Thyroid gland (tissue), 4 donors: ENCODE results near the gene CAMK1D. TPM values are rescaled to one million over a fixed set of nuclear protein-coding genes. Genes with fewer than 3 reads are reported as not detected.

Experiments used
- DNase-seq, 2 donors: peaks; one replicate each; pipeline ENCODE4 v3.0.0-alpha.2; 2019
- H3K27ac ChIP-seq, 3 donors: fragments of 200-600 bp; sonication (generic); 1 replicate in 2 of 3; 2 replicates in 1 of 3; pipeline ENCODE4 v1.5.1; 2016 to 2019; ENCODE audit warnings: mild to moderate bottlenecking in 1 of 3, moderate library complexity in 1 of 3
- H3K27me3 ChIP-seq: fragments of 200-600 bp; sonication (generic); one replicate; pipeline ENCODE4 v1.5.1; 2019
- H3K36me3 ChIP-seq, 2 donors: fragments of 200-600 bp; sonication (generic); one replicate each; pipeline ENCODE4 v1.5.1; 2016 to 2019
- H3K4me1 ChIP-seq, 2 donors: fragments of 200-600 bp; sonication (generic); one replicate each; pipeline ENCODE4 v1.5.1; 2017 to 2019
- H3K4me3 ChIP-seq, 3 donors: fragments of 200-600 bp; sonication (generic); replicated peaks in 1 of 3; 1 replicate in 2 of 3; 2 replicates in 1 of 3; pipeline ENCODE4 v1.5.1; 2016; ENCODE audit warnings: mild to moderate bottlenecking in 1 of 3
- H3K9me3 ChIP-seq: fragments of 200-600 bp; sonication (generic); one replicate; pipeline ENCODE4 v1.5.1; 2017
- CTCF ChIP-seq, 6 experiments: fragments of 200-600 bp in 3 of 6; fragments of 450-650 bp in 3 of 6; sonication (generic) in 3 of 6; IDR thresholded peaks; one replicate each; pipeline ENCODE4 v1.5.1; 2016 to 2019; ENCODE audit warnings: antibody characterized with exemption in 6 of 6, mild to moderate bottlenecking in 2 of 6, inconsistent platforms in 1 of 6, moderate library complexity in 1 of 6
- POLR2A ChIP-seq, 2 donors: fragments of 450-650 bp; IDR thresholded peaks; one replicate each; pipeline ENCODE4 v1.6.1; 2017; ENCODE audit warnings: antibody characterized with exemption in 2 of 2, mild to moderate bottlenecking in 2 of 2, moderate library complexity in 1 of 2
- WGBS, 2 donors: methylation state at CpG; one replicate each; pipeline ENCODE4 v1.1.5; 2017; 5-methylcytosine and 5-hydroxymethylcytosine counted together
- intact Hi-C: fragments of 100-400 bp; cut with DNase I; formaldehyde crosslinking; loops from one replicate; pipeline ENCODE4 v1.15.1; 2023
- total RNA-seq, 4 donors: library from RNA; depleted of rRNA; stranded (reverse); fragments of >200 nt; gene quantifications; one replicate each; pipeline ENCODE4 v1.2.3, GENCODE V29; 2016

Gene CAMK1D
- total RNA-seq, 4 donors from 2014 or later: 12.2 to 29.6 (median 17.4) TPM

- Histone ChIP-seq H3K27ac (no peak overlapping the region), H3K9me3 (no peaks in the 10 kb centered on the region), H3K27me3 (no peaks in the 10 kb centered on the region), H3K36me3 (no peaks in the 10 kb centered on the region), H3K4me1 (peaks cover 7 to 9% of the 10 kb centered on the region in 2 donors), H3K4me3 (no peak overlapping the region)
- DNase-seq: no peak
- no peak for TF ChIP-seq CTCF (IDR thresholded peaks at IDR 0.05)
- no peak for TF ChIP-seq POLR2A (IDR thresholded peaks at IDR 0.05)
- 68 to 79% methylated on average over 5 of the region's 5 CpGs for WGBS, 2 donors
- intact Hi-C loops: no loop called here
Measured at GRCh38 chr10:12509016-12509793, 159.9 kb downstream of the CAMK1D start.

- no peaks in the 10 kb centered on the region for H3K27me3 ChIP-seq
- no peak for DNase-seq
- no peaks in the 10 kb centered on the region for H3K9me3 ChIP-seq
- peaks cover 7 to 9% of the 10 kb centered on the region in 2 donors for H3K4me1 ChIP-seq
- WGBS, 2 donors: 91% methylated on average over 2 of the region's 2 CpGs
- no peaks in the 10 kb centered on the region for H3K36me3 ChIP-seq
- no peak overlapping the region for H3K27ac ChIP-seq
- no peak for TF ChIP-seq POLR2A (IDR thresholded peaks at IDR 0.05)
- TF ChIP-seq CTCF (IDR thresholded peaks at IDR 0.05): no peak
- intact Hi-C loops: no loop called here
- no peak overlapping the region for H3K4me3 ChIP-seq
Measured at GRCh38 chr10:12509794-12510100, 160.4 kb downstream of the CAMK1D start.

GRCh38 chr10:12510501-12510941 is 161.2 kb downstream of the CAMK1D start:
- no peaks in the 10 kb centered on the region for H3K36me3 ChIP-seq
- H3K27me3 ChIP-seq: no peaks in the 10 kb centered on the region
- intact Hi-C loops: no loop called here
- H3K4me3 ChIP-seq: no peak overlapping the region
- no peak overlapping the region for H3K27ac ChIP-seq
- no peak for TF ChIP-seq CTCF (IDR thresholded peaks at IDR 0.05)
- TF ChIP-seq POLR2A (IDR thresholded peaks at IDR 0.05): no peak
- DNase-seq: no peak
- H3K9me3 ChIP-seq: no peaks in the 10 kb centered on the region
- WGBS, 2 donors: 85 to 91% methylated on average over 8 of the region's 8 CpGs
- peaks cover 7 to 9% of the 10 kb centered on the region in 2 donors for H3K4me1 ChIP-seq

GRCh38 chr10:12510984-12511383 is 161.6 kb downstream of the CAMK1D start:
- Histone ChIP-seq H3K4me1 (peaks cover 7 to 9% of the 10 kb centered on the region in 2 donors), H3K36me3 (no peaks in the 10 kb centered on the region), H3K9me3 (no peaks in the 10 kb centered on the region), H3K4me3 (no peak overlapping the region), H3K27ac (no peak overlapping the region), H3K27me3 (no peaks in the 10 kb centered on the region)
- intact Hi-C loops: no loop called here
- no peak for DNase-seq
- 80 to 85% methylated on average over 4 of the region's 4 CpGs for WGBS, 2 donors
- TF ChIP-seq POLR2A (IDR thresholded peaks at IDR 0.05) (no peak), CTCF (IDR thresholded peaks at IDR 0.05) (no peak)

- H3K27me3 ChIP-seq: no peaks in the 10 kb centered on the region
- 85 to 88% methylated on average over 3 to 9 of the region's 9 CpGs for WGBS, 2 donors
- no peaks in the 10 kb centered on the region for H3K36me3 ChIP-seq
- no peak overlapping the region for H3K4me3 ChIP-seq
- DNase-seq: no peak
- intact Hi-C loops: no loop called here
- TF ChIP-seq POLR2A (IDR thresholded peaks at IDR 0.05) (no peak), CTCF (IDR thresholded peaks at IDR 0.05) (no peak)
- H3K9me3 ChIP-seq: no peaks in the 10 kb centered on the region
- H3K27ac ChIP-seq: no peak overlapping the region
- H3K4me1 ChIP-seq: peaks cover 7 to 9% of the 10 kb centered on the region in 2 donors
Measured at GRCh38 chr10:12511651-12512050, 162.3 kb downstream of the CAMK1D start.
